Spleen (tissue), 13 donors: Measurements from ENCODE around the gene KIF25. TPM values are rescaled to one million over a fixed set of nuclear protein-coding genes. Genes with fewer than 3 reads are reported as not detected.

Source experiments
- DNase-seq: peaks from one replicate; pipeline ENCODE4 v3.0.0-alpha.2; 2020
- H3K27ac ChIP-seq, 8 donors: fragments of 200-600 bp; sonication (generic) in 7 of 8; 1 replicate in 4 of 8; 2 replicates in 4 of 8; pipeline versions ENCODE4 v1.5.0 to v1.8.0; 2016 to 2021; ENCODE audit warnings: inconsistent platforms in 4 of 8, mild to moderate bottlenecking in 4 of 8, moderate library complexity in 1 of 8
- H3K27me3 ChIP-seq, 7 donors: fragments of 200-600 bp; sonication (generic) in 6 of 7; replicated peaks in 1 of 7; 1 replicate in 4 of 7; 2 replicates in 3 of 7; pipeline versions ENCODE4 v1.5.0 to v1.8.0; 2016 to 2021; ENCODE audit warnings: inconsistent platforms in 3 of 7, mild to moderate bottlenecking in 1 of 7
- H3K36me3 ChIP-seq, 6 donors: fragments of 200-600 bp; sonication (generic) in 5 of 6; 1 replicate in 4 of 6; 2 replicates in 2 of 6; pipeline versions ENCODE4 v1.5.0 to v1.8.0; 2016 to 2021; ENCODE audit warnings: inconsistent platforms in 2 of 6
- H3K4me1 ChIP-seq, 6 donors: fragments of 200-600 bp; sonication (generic) in 5 of 6; 1 replicate in 3 of 6; 2 replicates in 3 of 6; pipeline versions ENCODE4 v1.5.0 to v1.8.0; 2016 to 2021; ENCODE audit warnings: inconsistent platforms in 3 of 6
- H3K4me3 ChIP-seq, 8 donors: fragments of 200-600 bp; sonication (generic) in 7 of 8; 1 replicate in 4 of 8; 2 replicates in 4 of 8; pipeline versions ENCODE4 v1.5.0 to v1.8.0; 2016 to 2021; ENCODE audit warnings: inconsistent platforms in 4 of 8, mild to moderate bottlenecking in 4 of 8, moderate library complexity in 2 of 8
- H3K9me3 ChIP-seq, 8 donors: fragments of 200-600 bp; sonication (generic) in 7 of 8; 1 replicate in 4 of 8; 2 replicates in 4 of 8; pipeline versions ENCODE4 v1.5.0 to v1.8.0; 2016 to 2021; ENCODE audit warnings: inconsistent platforms in 4 of 8
- CTCF ChIP-seq, 11 experiments: fragments of 200-600 bp in 7 of 11; fragments of 450-650 bp in 4 of 11; sonication (generic) in 4 of 11; IDR thresholded peaks in 8 of 11; conservative IDR thresholded peaks in 3 of 11; 1 replicate in 7 of 11; 2 replicates in 4 of 11; pipeline versions ENCODE4 v1.4.0 to v1.8.0; 2016 to 2021; ENCODE audit warnings: antibody characterized with exemption in 11 of 11, inconsistent platforms in 4 of 11, mild to moderate bottlenecking in 1 of 11
- POLR2A ChIP-seq, 3 donors: fragments of 450-650 bp; IDR thresholded peaks; one replicate each; pipeline ENCODE4 v1.5.1; 2017; ENCODE audit warnings: antibody characterized with exemption in 3 of 3, mild to moderate bottlenecking in 1 of 3
- POLR2AphosphoS5 ChIP-seq, 3 donors: sonication (generic); formaldehyde crosslinking; IDR thresholded peaks; one replicate each; pipeline ENCODE4 v1.5.1; 2017; ENCODE audit warnings: antibody characterized with exemption in 3 of 3
- WGBS, 5 donors: extraction: QIAGEN DNeasy Blood & Tissue Kit in 3 of 5; methylation state at CpG; one replicate each; pipeline versions ENCODE4 v1.1.5 to v1.1.7; 2013 to 2018; 5-methylcytosine and 5-hydroxymethylcytosine counted together
- intact Hi-C: fragments of 100-400 bp; cut with DNase I; formaldehyde crosslinking; loops from one replicate; pipeline ENCODE4 v1.15.0; 2023; ENCODE audit warnings: low total_unique reads
- long read RNA-seq, 2 donors: transcript quantifications; one replicate each; lab custom pipeline, GENCODE V29; 2026
- polyA plus RNA-seq, 3 donors: library from polyadenylated mRNA; stranded (reverse); fragments of 200-250 nt; gene quantifications; one replicate each; pipeline ENCODE4 v1.2.1, GENCODE V29; 2013
- total RNA-seq, 7 donors: library from RNA; depleted of rRNA in 3 of 7; stranded (reverse); fragments of >200 nt in 3 of 7; fragmentation: NEBNext Ultra II Directional in 4 of 7; extraction: Animal tissue kit (Norgen Biotek cat#: 25700) in 4 of 7; gene quantifications; one replicate each; pipeline versions ENCODE4 v1.1.0 to v1.2.1, GENCODE V29; 2016 to 2021
- donor health status: healthy with polysubstance abuse.
- donor health status: DM: no; HTN: no; CAD: no; lungs with moderate emphysema.
- donor health status: DM: no; HTN: no; CAD: no.
- donor health status: Bipolar disorder and iron deficiency.
- donor health status: healthy.
- donor health status: DM: no; HTN: no; CAD: no.
- donor health status: DM: yes; HTN: yes; CAD: no.

Gene KIF25
- total RNA-seq (1 to 10 TPM in 1 of 7 donors, under 1 TPM in 3, not detected in 3; 0.32 to 1.7 (median 0.47) TPM), polyA plus RNA-seq (1 to 10 TPM in 1 of 3 donors, under 1 TPM in 2; 0.49 to 1.1 (median 0.51) TPM)
- long read RNA-seq, donor 1: 0 reads
- long read RNA-seq, donor 2: 0 reads

DNA sequence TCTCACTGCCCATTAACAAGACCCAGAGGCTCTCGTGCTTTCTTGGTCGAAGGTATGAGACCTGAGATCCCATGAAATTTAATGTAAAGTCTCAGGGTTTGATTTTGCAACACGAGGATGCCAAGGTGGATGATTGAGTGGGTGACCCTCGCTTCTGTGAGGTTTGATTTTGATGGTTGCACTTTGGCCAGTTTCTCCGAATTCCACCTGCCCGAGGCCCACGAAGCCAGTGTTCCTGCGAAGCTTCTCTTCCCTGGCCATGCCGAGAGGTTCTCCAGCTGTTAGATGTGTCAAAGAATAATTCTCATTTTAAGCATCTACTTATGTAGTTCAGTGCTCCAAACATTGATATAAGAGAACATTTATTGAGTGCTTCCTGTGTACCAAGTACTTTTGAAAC, at the start of gene KIF25:
TSS of gene KIF25 (plus strand) at position 30 of the 400 bp plus-strand sequence. CDS start 31,915 bp downstream, outside the sequence.
- H3K27me3 ChIP-seq: peaks cover 0 to 28% (median 0%) of the 10 kb centered on the region in 7 donors
- 81 to 92% (median 83%) methylated on average over 9 of the region's 9 CpGs for WGBS, 5 donors
- TF ChIP-seq POLR2A (IDR thresholded peaks at IDR 0.05): no peak
- no peak for TF ChIP-seq POLR2AphosphoS5 (IDR thresholded peaks at IDR 0.05)
- TF ChIP-seq CTCF (IDR thresholded peaks at IDR 0.05 in 8 of 11, conservative IDR thresholded peaks at IDR 0.05 in 3 of 11): no peak
- no peak within 1 kb of the TSS for H3K4me3 ChIP-seq
- intact Hi-C loops: no loop called here
- no peaks in the 10 kb centered on the region for H3K4me1 ChIP-seq
- DNase-seq: no peak
- H3K36me3 ChIP-seq: no peaks in the 10 kb centered on the region
- H3K9me3 ChIP-seq: no peaks in the 10 kb centered on the region
- no peak within 1 kb of the TSS for H3K27ac ChIP-seq

- DNase-seq: no peak
- WGBS, 5 donors: 90 to 100% (median 96%) methylated on average over 1 of the region's 1 CpG
- no peaks in the 10 kb centered on the region for H3K9me3 ChIP-seq
- no peaks in the 10 kb centered on the region for H3K4me1 ChIP-seq
- no peak overlapping the region for H3K27ac ChIP-seq
- no peaks in the 10 kb centered on the region for H3K27me3 ChIP-seq
- intact Hi-C loops: no loop called here
- H3K4me3 ChIP-seq: no peak overlapping the region
- H3K36me3 ChIP-seq: peaks cover 0 to 99% (median 56%) of the 10 kb centered on the region in 6 donors
- no peak for TF ChIP-seq POLR2A (IDR thresholded peaks at IDR 0.05)
- no peak for TF ChIP-seq POLR2AphosphoS5 (IDR thresholded peaks at IDR 0.05)
Observed at GRCh38 chr6:167947716-167948115, 49.8 kb upstream of the KIF25 start.

- WGBS, 5 donors: 83 to 94% (median 89%) methylated on average over 4 of the region's 4 CpGs
- H3K4me3 ChIP-seq: no peak overlapping the region
- H3K36me3 ChIP-seq: peaks cover 0 to 98% (median 53%) of the 10 kb centered on the region in 6 donors
- H3K27me3 ChIP-seq: no peaks in the 10 kb centered on the region
- no peak overlapping the region for H3K27ac ChIP-seq
- intact Hi-C loops: no loop called here
- H3K4me1 ChIP-seq: no peaks in the 10 kb centered on the region
- TF ChIP-seq CTCF (IDR thresholded peaks at IDR 0.05 in 8 of 11, conservative IDR thresholded peaks at IDR 0.05 in 3 of 11): no peak
- TF ChIP-seq POLR2A (IDR thresholded peaks at IDR 0.05): no peak
- TF ChIP-seq POLR2AphosphoS5 (IDR thresholded peaks at IDR 0.05): no peak
- DNase-seq: no peak
- no peaks in the 10 kb centered on the region for H3K9me3 ChIP-seq
Observed at GRCh38 chr6:167948716-167949115, 48.8 kb upstream of the KIF25 start.

GRCh38 chr6:167949121-167949684, 48.3 kb upstream of the KIF25 start:
- Histone ChIP-seq H3K27ac (no peak overlapping the region), H3K36me3 (peaks cover 0 to 94% (median 52%) of the 10 kb centered on the region in 6 donors), H3K4me1 (no peaks in the 10 kb centered on the region), H3K4me3 (no peak overlapping the region), H3K9me3 (no peaks in the 10 kb centered on the region), H3K27me3 (no peaks in the 10 kb centered on the region)
- intact Hi-C loops: no loop called here
- no peak for DNase-seq
- TF ChIP-seq POLR2A (IDR thresholded peaks at IDR 0.05): no peak
- TF ChIP-seq CTCF (IDR thresholded peaks at IDR 0.05 in 8 of 11, conservative IDR thresholded peaks at IDR 0.05 in 3 of 11): no peak
- TF ChIP-seq POLR2AphosphoS5 (IDR thresholded peaks at IDR 0.05): no peak
- WGBS, 5 donors: 78 to 94% (median 87%) methylated on average over 7 of the region's 7 CpGs
